Measurements from ENCODE around the gene IL18R1. TPM values are rescaled to one million over a fixed set of nuclear protein-coding genes. Genes with fewer than 3 reads are reported as not detected.

Gene IL18R1
- total RNA-seq, 1 donor from 2014 or later: 2.3 TPM

GRCh38 chr2:102331311-102331980 lies 24.1 kb upstream of the IL18R1 start:
- H3K36me3 Mint-ChIP-seq: no peaks in the 10 kb centered on the region
- peaks cover 9% of the 10 kb centered on the region for H3K4me1 Mint-ChIP-seq
- DNase-seq (ENCODE audit: low spot score in 2 of 2, unreplicated experiment in 2 of 2): no peak
- H3K27me3 Mint-ChIP-seq (ENCODE audit: low read depth): peaks cover 18% of the 10 kb centered on the region
- H3K27ac Mint-ChIP-seq: no peak overlapping the region
- H3K4me3 Mint-ChIP-seq: no peak overlapping the region
- TF ChIP-seq CTCF (IDR thresholded peaks at IDR 0.05; ENCODE audit: unreplicated experiment): no peak
- peaks cover 13% of the 10 kb centered on the region for H3K9me3 Mint-ChIP-seq

- no peak for TF ChIP-seq CTCF (IDR thresholded peaks at IDR 0.05; ENCODE audit: unreplicated experiment)
- no peaks in the 10 kb centered on the region for H3K36me3 Mint-ChIP-seq
- H3K27me3 Mint-ChIP-seq (ENCODE audit: low read depth): peaks cover 24% of the 10 kb centered on the region
- no peak for DNase-seq (ENCODE audit: low spot score in 2 of 2, unreplicated experiment in 2 of 2)
- no peak overlapping the region for H3K4me3 Mint-ChIP-seq
- peaks cover 9% of the 10 kb centered on the region for H3K4me1 Mint-ChIP-seq
- H3K9me3 Mint-ChIP-seq: peaks cover 7% of the 10 kb centered on the region
- H3K27ac Mint-ChIP-seq: no peak overlapping the region
Observed at GRCh38 chr2:102334486-102334885, 21.1 kb upstream of the IL18R1 start.

- Mint-ChIP-seq H3K9me3 (peaks cover 3% of the 10 kb centered on the region), H3K36me3 (no peaks in the 10 kb centered on the region), H3K27me3 (ENCODE audit: low read depth) (peaks cover 24% of the 10 kb centered on the region), H3K4me3 (no peak overlapping the region), H3K4me1 (peaks cover 9% of the 10 kb centered on the region), H3K27ac (no peak overlapping the region)
- no peak for DNase-seq (ENCODE audit: low spot score in 2 of 2, unreplicated experiment in 2 of 2)
- TF ChIP-seq CTCF (IDR thresholded peaks at IDR 0.05; ENCODE audit: unreplicated experiment): no peak
Observed at GRCh38 chr2:102335871-102336366, 19.7 kb upstream of the IL18R1 start.

GRCh38 chr2:102336502-102336945 lies 19.1 kb upstream of the IL18R1 start:
- Mint-ChIP-seq H3K4me1 (peaks cover 9% of the 10 kb centered on the region), H3K36me3 (no peaks in the 10 kb centered on the region), H3K27ac (no peak overlapping the region), H3K9me3 (no peaks in the 10 kb centered on the region), H3K4me3 (no peak overlapping the region), H3K27me3 (ENCODE audit: low read depth) (peaks cover 24% of the 10 kb centered on the region)
- no peak for DNase-seq (ENCODE audit: low spot score in 2 of 2, unreplicated experiment in 2 of 2)
- TF ChIP-seq CTCF (IDR thresholded peaks at IDR 0.05; ENCODE audit: unreplicated experiment): no peak

- Mint-ChIP-seq H3K27me3 (ENCODE audit: low read depth) (peaks cover 24% of the 10 kb centered on the region), H3K36me3 (no peaks in the 10 kb centered on the region), H3K27ac (no peak overlapping the region), H3K4me3 (no peak overlapping the region), H3K9me3 (no peaks in the 10 kb centered on the region), H3K4me1 (peaks cover 9% of the 10 kb centered on the region)
- no peak for TF ChIP-seq CTCF (IDR thresholded peaks at IDR 0.05; ENCODE audit: unreplicated experiment)
- DNase-seq (ENCODE audit: low spot score in 2 of 2, unreplicated experiment in 2 of 2): no peak
Observed at GRCh38 chr2:102337012-102337411, 18.6 kb upstream of the IL18R1 start.
